HS-5 (cell line): ENCODE data around the gene PSMB3.
"Not testable (repeated sequence)": the region's sequence is repeated elsewhere in the genome, so short reads cannot be mapped to it uniquely, and the experiment has no call there.

Source experiments
- DNase-seq: peaks from one replicate; pipeline ENCODE4 v3.0.0-alpha.2; 2012; ENCODE audit warnings: low read depth

PSMB3 gene

GRCh38 chr17:38716368-38717005 lies 36.1 kb upstream of the PSMB3 start:
- DNase-seq: no peak

DNA sequence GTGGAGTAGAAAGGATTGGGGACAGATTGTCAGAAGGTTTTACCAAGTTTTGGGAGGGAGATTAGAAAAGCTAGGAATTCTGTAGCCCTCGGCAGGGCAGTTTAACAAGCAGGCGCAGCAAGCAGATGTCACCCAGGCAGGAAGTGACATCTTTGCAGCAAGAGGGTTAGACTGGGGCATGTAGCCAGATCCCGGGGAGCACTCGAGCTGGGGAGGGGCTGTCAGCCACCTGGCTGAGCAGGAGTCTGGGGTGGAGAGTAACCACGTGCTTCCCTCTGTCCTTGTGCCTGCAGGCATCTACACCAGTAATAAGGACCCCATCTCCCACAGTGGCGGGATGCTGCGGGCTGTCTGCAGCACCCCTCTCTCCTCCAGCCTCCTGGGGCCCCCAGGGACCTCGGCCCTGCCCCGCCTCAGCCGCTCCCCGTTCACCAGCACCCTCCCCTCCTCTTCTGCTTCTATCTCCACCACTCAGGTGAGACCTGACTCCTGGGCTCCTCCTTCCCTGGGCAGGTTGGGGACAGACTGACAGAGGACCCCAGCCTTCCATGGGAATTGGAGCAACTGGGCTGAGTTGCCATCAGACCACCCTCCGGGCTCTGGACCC lies 35.3 kb upstream of the PSMB3 start:
- no peak for DNase-seq

- DNase-seq: no peak
These were observed 33.1 kb upstream of the PSMB3 start for GRCh38 chr17:38719289-38719942.

- no peak for DNase-seq
These were observed 32.4 kb upstream of the PSMB3 start for GRCh38 chr17:38719943-38720641.

DNA sequence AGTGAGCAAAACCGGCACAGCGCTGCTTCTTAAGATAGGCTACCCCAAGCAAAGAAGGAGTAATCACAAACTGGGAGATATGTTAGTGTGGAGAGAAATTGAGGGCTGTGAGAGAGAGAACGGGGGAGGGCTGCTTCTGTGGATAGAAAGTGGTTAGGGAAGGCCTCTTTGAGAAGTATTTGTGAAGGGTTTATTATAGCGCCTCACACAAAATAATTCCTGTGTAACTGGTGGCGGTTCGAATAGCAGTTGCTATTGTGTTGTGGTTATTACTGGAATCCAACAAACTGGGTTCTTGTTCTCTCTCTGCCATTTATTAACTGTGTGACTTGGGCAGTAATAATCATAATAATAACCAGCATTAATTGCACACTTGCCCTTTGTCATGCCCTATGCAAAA lies 31.6 kb upstream of the PSMB3 start:
- no peak for DNase-seq

DNA sequence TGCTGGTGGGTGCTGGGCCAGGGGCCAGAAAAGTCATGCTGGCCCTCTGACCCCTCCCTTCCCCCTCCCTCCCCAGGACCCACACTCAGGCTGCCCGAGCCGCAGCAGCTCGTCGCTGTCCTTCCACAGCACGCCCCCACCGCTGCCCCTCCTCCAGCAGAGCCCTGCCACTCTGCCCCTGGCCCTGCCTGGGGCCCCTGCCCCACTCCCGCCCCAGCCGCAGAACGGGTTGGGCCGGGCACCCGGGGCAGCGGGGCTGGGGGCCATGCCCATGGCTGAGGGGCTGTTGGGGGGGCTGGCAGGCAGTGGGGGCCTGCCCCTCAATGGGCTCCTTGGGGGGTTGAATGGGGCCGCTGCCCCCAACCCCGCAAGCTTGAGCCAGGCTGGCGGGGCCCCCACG lies 30.7 kb upstream of the PSMB3 start:
- DNase-seq: no peak

DNA sequence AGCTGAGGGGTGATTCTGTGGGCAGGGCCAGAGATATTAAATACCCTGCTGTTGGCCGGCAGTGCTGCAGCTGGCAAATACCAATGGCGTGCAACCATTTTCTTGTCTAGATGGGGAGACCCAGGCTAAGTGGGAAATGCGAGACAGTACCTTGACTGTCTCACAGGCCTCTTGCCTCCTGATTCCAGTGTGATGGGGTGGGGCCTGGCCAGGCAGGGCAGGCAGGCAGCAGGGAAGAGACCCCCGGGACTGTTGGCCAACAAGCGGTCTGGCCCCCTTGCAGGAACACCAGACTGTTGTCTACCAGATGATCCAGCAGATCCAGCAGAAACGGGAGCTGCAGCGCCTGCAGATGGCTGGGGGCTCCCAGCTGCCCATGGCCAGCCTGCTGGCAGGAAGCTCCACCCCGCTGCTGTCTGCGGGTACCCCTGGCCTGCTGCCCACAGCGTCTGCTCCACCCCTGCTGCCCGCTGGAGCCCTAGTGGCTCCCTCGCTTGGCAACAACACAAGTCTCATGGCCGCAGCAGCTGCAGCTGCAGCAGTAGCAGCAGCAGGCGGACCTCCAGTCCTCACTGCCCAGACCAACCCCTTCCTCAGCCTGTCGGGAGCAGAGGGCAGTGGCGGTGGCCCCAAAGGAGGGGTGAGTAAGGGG lies 28.1 kb upstream of the PSMB3 start:
- no peak for DNase-seq

GRCh38 chr17:38725066-38725465 lies 27.5 kb upstream of the PSMB3 start:
- no peak for DNase-seq

- DNase-seq: not testable (repeated sequence)
These were observed 26.4 kb upstream of the PSMB3 start for GRCh38 chr17:38726145-38726544.

- DNase-seq: no peak
These were observed 24.8 kb upstream of the PSMB3 start for GRCh38 chr17:38727736-38728135.

DNA sequence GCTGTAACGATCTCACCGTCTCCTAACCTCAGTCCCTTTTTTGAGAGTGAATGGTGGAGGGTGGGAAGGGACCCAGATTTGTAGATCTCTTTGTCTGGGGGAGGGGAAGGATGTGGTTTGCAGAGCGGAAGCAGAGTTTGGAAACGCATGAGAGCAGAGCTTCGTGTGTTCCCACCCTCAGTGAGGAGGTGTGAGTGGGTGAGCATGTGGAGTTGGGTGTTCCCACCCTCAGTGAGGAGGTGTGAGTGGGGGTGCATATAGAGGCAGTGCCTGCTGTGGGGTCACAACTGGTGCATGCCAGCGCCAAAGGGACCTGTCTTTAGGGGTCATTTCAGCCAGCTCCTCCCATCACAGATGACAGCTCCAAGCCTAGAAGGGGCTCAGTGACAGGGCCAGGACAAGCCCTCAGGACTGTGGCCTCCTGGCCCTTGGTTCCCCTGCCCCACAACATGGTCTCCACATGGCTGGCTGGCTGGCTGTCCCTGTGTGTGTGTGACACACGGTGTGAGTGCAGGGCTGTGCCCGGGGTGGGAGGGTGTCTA lies 24.2 kb upstream of the PSMB3 start:
- no peak for DNase-seq

DNA sequence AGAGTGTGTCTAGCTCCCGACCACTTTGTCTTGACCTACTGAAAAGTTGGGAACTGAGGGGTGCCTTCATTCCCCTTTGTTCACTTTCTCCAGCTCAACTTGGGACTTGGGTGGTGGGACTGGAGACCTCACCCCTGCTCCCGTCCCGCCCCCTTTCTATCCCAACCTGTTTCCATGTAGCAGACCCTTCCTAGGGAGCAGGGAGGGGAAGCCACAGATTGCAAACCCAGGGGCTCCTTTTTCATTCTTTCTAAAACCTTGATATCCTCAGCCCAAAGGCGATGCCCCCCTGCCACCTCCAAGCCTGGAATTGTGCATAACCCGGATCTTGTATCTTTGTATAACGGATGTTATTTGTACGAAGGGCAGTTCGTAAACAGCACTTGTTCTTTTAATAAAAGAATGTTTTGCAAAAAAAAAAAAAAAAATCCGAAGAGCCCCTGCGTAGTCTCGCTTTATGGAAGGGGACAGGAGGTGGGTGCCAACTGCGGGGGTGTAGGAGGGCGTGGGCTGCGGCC lies 23.1 kb upstream of the PSMB3 start:
- DNase-seq: no peak

DNA sequence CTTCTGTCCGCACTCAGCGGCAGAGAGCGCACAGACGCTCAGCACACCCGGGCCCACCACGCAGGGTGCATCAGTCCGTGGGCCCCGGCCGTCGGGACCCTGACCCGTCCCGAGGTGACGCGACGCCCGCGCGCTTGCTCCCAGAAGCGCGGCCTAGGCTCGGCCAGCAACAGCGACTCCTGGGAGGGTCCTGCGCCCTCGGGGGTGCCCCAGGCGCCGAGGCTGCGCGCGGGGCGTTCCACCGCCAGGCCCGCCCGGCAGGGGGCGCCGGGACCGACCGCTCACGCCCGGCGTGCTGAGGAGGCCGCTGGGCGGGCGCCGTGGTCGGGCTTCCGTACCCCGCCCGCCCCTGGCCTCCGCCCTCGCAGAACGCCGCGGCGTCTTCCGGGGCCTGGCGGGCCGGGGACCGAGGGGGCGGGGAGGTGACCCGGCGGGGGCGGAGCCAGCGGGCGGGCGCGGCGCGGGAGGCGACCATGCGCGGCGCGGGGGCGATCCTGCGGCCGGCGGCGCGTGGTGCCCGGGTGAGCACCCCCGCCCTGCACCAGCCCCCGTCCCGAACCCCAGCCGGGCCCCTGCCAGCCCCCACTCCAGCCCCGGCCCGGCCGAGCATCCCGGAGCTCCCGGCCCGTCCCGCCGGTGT lies 22.5 kb upstream of the PSMB3 start, which contains the start of gene CISD3:
CISD3 (plus strand) TSS at position 456 of the 640 bp plus-strand sequence; CDS start at position 474, 18 bp downstream.
- DNase-seq: no peak

DNA sequence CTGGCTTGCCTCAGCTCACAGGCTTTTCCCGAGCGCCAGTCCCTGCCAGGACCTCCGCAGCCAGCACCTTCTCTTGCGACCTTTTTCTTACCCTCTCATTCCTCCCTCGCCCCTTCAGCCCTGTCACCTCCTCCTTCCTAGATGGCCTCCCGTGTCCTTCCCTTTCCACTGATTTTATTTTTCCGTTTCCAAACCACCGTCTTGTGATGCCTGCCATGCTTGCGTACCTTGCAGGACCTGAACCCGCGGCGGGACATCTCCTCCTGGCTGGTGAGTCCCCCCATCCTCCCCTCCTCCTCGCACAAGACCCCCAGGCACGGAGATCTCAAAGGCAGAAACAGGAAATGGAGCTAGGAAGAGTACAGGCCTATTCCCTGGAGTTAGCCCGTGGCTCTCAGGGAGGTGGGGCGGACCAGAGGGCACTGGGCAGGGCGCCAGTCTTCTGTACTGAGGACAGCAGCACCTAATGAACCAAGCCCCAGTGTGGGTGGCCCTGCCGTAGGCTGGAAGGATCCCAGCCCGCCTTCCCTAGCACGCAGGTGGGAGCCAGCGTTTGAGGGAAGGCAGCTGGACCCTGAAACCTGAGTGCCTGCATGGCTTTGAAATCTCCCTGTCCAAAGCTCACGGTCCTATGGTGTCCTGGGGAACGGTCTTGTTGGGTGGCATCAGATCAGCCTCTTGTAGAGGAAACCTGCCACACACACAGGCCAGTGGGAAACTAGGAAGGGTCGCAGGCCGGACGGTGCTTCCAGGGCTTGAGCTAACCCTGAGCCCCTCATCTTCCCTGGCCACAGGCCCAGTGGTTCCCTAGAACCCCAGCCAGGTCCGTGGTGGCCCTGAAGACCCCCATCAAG lies 21.8 kb upstream of the PSMB3 start:
- DNase-seq: no peak

DNA sequence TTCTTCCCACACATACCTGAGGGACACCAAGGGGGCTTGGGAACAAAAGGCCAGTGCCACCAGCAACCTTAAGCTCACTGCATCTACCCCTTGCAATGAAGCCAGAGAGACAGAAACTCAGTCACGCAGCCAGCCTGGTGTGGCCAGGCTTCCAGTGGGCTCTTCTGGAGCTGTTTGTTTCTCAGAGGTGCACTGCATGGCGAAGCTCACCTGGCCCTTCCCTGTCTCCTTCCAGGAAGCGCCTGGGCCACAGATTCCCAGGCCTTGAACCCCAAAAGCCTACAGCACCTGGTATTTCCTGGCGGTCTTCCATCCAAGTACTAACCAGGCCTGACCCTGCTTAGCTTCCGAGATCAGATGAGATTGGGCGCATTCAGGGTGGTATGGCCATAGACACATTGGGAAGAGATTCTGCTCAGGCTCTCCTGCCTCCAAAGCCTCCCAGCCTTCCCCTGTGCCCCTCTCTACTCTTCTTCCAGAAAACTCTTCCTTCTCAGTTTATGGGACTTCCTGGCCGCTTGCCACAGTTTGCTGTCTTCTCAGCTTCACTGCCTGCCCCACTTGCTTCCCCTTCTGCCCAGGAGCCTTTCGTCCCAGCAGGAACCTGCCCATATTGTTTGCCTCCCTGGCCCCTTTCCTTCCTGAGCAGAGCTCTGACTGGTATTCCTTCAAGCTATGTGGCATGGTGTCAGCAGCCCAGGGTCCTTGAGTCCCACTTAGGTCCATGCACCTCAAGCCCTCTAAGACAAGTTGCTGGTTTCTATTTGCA lies 20.8 kb upstream of the PSMB3 start:
- DNase-seq: no peak

DNA sequence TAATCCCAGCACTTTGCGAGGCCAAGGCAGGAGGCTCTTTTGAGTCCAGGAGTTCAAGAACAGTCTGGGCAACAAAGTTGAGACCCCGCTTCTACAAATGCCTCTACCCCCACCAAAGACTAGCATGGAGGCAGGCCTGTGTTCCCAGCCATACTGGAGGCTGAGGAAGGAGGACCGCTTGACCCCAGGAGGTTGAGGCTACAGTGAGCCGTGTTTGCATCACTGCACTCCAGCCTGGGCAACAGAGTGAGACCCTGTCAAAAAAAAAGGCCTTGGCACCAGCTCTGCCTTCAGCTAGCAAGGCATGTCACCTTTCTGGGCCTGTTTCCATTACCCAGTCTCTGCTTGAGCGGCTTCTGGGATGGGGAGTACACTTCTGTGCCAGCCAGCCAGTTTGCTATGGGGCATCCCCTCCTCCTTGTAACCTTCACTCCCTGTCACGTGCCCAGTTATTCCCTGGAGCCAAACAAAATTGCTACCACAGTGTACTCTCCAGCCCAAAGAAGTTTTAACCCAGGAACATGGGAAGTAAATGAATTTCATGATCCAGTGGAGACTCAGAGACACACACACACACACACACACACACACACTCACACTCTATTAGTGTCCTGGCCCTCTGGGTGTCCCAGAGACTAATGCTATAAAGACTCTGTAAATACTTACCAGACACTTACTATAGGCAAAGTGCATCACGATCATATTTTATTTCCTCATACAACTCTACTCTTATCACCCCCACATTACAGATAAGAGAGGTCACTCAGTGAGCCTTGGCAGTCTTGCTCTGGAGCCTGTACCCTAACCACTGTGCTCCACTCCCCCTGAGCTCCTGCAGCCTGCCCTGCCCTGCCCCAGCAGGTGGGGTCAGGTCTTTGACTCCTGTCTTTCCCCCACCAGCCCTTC lies 19.9 kb upstream of the PSMB3 start:
- DNase-seq: no peak

DNA sequence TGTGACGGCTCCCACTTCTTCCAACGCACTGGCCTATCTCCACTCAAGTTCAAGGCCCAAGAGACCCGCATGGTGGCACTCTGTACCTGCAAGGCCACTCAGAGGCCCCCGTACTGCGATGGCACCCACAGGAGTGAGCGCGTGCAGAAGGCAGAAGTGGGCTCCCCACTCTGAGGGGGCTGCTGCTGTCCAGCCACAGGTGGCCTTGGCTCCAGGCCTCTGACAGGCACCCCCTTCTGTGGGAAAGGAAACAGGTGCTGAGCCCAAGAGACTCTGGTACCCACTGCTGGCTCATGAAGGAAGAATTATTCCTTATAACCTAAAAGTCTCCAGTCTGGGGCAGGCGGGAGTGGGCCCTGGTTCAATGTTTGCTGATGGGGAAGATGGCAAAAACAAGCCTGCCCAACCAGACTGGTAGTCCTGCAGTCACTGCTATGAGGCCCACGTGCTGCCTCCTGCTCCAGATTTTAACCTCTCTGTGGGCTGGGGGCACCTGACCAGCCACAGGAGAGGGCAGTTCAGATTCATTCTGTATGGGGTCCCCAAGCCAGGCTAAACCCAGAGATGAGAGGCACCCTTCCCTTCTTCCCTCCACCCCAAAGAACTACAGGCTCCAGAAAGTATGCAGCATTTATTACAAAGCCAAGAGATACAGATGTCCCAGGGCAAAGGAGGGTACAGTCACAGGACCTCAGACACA lies 19.1 kb upstream of the PSMB3 start:
- DNase-seq: no peak
